Measurements from ENCODE around the gene CITED2. TPM values are rescaled to one million over a fixed set of nuclear protein-coding genes. Genes with fewer than 3 reads are reported as not detected.
A peak's percentile ranks its signal among the peaks of the same experiment; 100 is the strongest.
"Not testable (repeated sequence)": the region's sequence is repeated elsewhere in the genome, so short reads cannot be mapped to it uniquely, and the experiment has no call there.

The CITED2 gene
- total RNA-seq, 1 donor, result 223 TPM

DNA sequence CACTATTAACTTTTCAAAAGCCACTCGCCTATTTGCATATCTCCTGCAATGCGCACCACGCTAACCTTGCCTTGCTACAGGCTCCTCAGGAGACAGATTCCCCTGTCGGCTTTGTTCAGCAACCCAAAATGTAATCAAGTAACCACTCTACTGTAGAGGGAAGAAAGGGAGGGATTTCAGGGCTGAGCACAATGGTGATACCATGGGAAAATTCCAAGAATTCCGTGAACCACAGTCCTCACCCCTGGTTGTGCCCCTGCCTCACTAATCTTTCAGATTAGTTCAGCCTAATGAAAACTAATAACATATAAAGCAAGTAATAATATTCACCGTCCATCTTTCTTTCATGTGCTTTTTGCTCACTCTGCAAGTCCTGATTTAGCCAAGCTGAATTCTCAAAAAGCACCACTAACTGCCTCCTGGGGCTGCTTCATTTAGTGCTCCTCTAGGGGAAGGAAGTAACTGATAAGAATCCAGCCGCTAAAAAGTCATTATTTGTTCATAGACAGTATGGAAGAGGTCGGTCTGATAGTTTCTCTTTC is 6.6 kb downstream of the CITED2 start:
- H3K4me1 ChIP-seq (ENCODE audit: insufficient read depth, low read length), result peaks cover 20% of the 10 kb centered on the region
- peaks cover 12% of the 10 kb centered on the region for H4K20me1 ChIP-seq (ENCODE audit: insufficient read depth, low read length)
- no peak overlapping the region for H2AFZ ChIP-seq (ENCODE audit: low read length)
- no peak overlapping the region for H3K27ac ChIP-seq (ENCODE audit: low read depth, low read length)
- no peak overlapping the region for H3K4me3 ChIP-seq (ENCODE audit: insufficient read depth, low read length)
- H3K27me3 ChIP-seq (ENCODE audit: insufficient read depth, low read length), result no peaks in the 10 kb centered on the region
- peaks cover 15% of the 10 kb centered on the region for H3K36me3 ChIP-seq (ENCODE audit: insufficient read depth, low read length)
- no peaks in the 10 kb centered on the region for H3K9me3 ChIP-seq (ENCODE audit: low read depth, low read length)
- H3K79me2 ChIP-seq (ENCODE audit: insufficient read depth, low read length), result peaks cover 17% of the 10 kb centered on the region
- no peak overlapping the region for H3K4me2 ChIP-seq (ENCODE audit: insufficient read depth, low read length)
- TF ChIP-seq, protein P1, sequence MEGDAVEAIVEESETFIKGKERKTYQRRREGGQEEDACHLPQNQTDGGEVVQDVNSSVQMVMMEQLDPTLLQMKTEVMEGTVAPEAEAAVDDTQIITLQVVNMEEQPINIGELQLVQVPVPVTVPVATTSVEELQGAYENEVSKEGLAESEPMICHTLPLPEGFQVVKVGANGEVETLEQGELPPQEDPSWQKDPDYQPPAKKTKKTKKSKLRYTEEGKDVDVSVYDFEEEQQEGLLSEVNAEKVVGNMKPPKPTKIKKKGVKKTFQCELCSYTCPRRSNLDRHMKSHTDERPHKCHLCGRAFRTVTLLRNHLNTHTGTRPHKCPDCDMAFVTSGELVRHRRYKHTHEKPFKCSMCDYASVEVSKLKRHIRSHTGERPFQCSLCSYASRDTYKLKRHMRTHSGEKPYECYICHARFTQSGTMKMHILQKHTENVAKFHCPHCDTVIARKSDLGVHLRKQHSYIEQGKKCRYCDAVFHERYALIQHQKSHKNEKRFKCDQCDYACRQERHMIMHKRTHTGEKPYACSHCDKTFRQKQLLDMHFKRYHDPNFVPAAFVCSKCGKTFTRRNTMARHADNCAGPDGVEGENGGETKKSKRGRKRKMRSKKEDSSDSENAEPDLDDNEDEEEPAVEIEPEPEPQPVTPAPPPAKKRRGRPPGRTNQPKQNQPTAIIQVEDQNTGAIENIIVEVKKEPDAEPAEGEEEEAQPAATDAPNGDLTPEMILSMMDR (IDR thresholded peaks at IDR 0.05; ENCODE audit: extremely low read depth, low read depth, low read length), result no peak
- DNase-seq (ENCODE audit: insufficient read length, low spot score, missing footprints), result no peak

DNA sequence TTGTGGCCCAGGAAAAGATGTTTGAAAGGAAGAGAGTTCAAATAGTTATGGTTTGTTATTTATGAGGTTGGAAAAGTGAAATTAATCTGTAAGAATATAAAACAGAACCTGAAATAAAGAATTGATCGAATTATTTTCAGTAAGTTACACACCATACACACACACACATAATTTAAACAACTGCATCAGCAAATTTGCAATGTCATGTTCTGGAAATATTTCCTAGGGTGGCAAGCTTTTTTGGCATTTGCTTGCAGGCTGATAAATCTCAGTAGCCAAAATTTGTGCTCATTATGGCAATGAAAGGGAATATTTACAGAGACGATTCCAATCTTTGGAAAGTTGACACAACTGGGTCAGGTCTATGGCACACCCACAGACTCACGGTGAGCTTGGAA is 9.5 kb downstream of the CITED2 start:
- Histone ChIP-seq H2AFZ (ENCODE audit: low read length) (no peak overlapping the region), H3K4me2 (ENCODE audit: insufficient read depth, low read length) (no peak overlapping the region), H4K20me1 (ENCODE audit: insufficient read depth, low read length) (no peaks in the 10 kb centered on the region), H3K4me1 (ENCODE audit: insufficient read depth, low read length) (peaks cover 14% of the 10 kb centered on the region), H3K36me3 (ENCODE audit: insufficient read depth, low read length) (no peaks in the 10 kb centered on the region), H3K27ac (ENCODE audit: low read depth, low read length) (no peak overlapping the region), H3K9me3 (ENCODE audit: low read depth, low read length) (no peaks in the 10 kb centered on the region), H3K79me2 (ENCODE audit: insufficient read depth, low read length) (no peaks in the 10 kb centered on the region), H3K4me3 (ENCODE audit: insufficient read depth, low read length) (no peak overlapping the region), H3K27me3 (ENCODE audit: insufficient read depth, low read length) (no peaks in the 10 kb centered on the region)
- TF ChIP-seq, protein P1 (IDR thresholded peaks at IDR 0.05; ENCODE audit: extremely low read depth, low read depth, low read length), result no peak
- no peak for DNase-seq (ENCODE audit: insufficient read length, low spot score, missing footprints)

DNA sequence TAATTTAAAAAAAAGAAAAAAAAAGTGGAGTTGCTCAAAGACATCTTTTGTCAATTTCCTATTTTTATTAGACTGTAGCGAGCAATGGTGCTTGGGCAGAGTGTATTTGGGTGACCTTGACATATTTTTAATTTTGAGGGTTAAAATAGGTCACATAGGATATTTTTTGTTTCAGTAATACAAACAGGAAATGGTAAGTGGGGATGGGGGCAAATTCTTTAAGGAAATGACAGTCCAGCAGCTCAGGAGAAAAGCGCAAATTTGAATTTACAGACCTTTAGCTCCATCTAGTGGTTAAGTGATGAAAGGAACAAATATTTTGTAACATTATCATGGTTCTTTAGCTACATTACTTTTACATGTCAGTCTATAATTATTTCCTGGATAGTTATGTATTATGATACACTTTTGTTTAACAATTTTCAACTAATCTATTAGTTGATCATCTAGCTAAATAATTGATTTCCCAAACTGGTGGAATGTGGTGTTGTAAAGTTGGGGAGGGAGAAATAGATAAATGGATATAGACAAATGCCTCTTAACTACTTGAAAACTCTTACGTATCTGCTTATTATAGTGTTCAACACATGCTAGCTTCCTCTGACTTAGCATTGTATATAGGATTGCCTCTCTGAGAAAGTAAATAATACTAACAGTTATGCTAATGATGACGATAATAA is 10.0 kb downstream of the CITED2 start:
- peaks cover 9% of the 10 kb centered on the region for H3K4me1 ChIP-seq (ENCODE audit: insufficient read depth, low read length)
- H2AFZ ChIP-seq (ENCODE audit: low read length), result no peak overlapping the region
- H3K4me2 ChIP-seq (ENCODE audit: insufficient read depth, low read length), result no peak overlapping the region
- H3K79me2 ChIP-seq (ENCODE audit: insufficient read depth, low read length), result no peaks in the 10 kb centered on the region
- H3K9me3 ChIP-seq (ENCODE audit: low read depth, low read length), result no peaks in the 10 kb centered on the region
- peak; percentile 75 for DNase-seq (ENCODE audit: insufficient read length, low spot score, missing footprints)
- no peaks in the 10 kb centered on the region for H3K36me3 ChIP-seq (ENCODE audit: insufficient read depth, low read length)
- H3K27me3 ChIP-seq (ENCODE audit: insufficient read depth, low read length), result no peaks in the 10 kb centered on the region
- H3K4me3 ChIP-seq (ENCODE audit: insufficient read depth, low read length), result no peak overlapping the region
- H3K27ac ChIP-seq (ENCODE audit: low read depth, low read length), result no peak overlapping the region
- TF ChIP-seq, protein P1 (IDR thresholded peaks at IDR 0.05; ENCODE audit: extremely low read depth, low read depth, low read length), result peak; percentile 55
- H4K20me1 ChIP-seq (ENCODE audit: insufficient read depth, low read length), result no peaks in the 10 kb centered on the region

DNA sequence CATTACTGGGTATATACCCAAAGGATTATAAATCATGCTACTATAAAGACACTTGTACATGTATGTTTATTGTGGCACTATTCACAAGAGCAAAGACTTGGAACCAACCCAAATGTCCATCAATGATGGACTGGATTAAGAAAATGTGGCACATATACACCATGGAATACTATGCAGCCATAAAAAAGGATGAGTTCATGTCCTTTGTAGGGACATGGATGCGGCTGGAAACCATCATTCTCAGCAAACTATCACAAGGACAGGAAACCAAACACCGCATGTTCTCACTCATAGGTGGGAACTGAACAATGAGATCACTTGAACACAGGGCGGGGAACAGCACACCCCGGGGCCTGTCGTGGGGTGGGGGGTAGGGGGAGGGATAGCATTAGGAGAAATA is 10.7 kb downstream of the CITED2 start:
- not testable (repeated sequence) for H2AFZ ChIP-seq (ENCODE audit: low read length); H3K4me2 ChIP-seq (ENCODE audit: insufficient read depth, low read length); H3K79me2 ChIP-seq (ENCODE audit: insufficient read depth, low read length); H3K9me3 ChIP-seq (ENCODE audit: low read depth, low read length); H4K20me1 ChIP-seq (ENCODE audit: insufficient read depth, low read length); H3K27ac ChIP-seq (ENCODE audit: low read depth, low read length); H3K4me3 ChIP-seq (ENCODE audit: insufficient read depth, low read length); DNase-seq (ENCODE audit: insufficient read length, low spot score, missing footprints); H3K36me3 ChIP-seq (ENCODE audit: insufficient read depth, low read length); H3K27me3 ChIP-seq (ENCODE audit: insufficient read depth, low read length); H3K4me1 ChIP-seq (ENCODE audit: insufficient read depth, low read length)

DNA sequence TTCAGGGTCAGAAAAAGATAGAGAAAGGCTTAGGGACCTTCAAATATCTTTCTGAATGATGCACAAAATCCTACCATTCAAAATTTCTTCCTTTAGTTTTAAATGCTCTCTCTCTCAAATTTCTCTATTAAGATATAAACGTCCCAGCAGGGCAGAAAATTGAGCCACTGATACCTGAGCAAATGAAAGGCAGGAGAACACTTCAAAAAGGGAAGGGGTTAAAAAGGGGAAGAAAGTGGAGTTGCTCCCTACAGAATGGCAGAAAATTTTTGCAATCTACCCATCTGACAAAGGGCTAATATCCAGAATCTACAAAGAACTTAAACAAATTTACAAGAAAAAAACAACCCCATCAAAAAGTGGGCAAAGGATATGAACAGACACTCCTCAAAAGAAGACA is 11.3 kb downstream of the CITED2 start:
- H2AFZ ChIP-seq (ENCODE audit: low read length); H3K79me2 ChIP-seq (ENCODE audit: insufficient read depth, low read length); H3K9me3 ChIP-seq (ENCODE audit: low read depth, low read length); H3K4me1 ChIP-seq (ENCODE audit: insufficient read depth, low read length); H3K4me2 ChIP-seq (ENCODE audit: insufficient read depth, low read length); H4K20me1 ChIP-seq (ENCODE audit: insufficient read depth, low read length); H3K36me3 ChIP-seq (ENCODE audit: insufficient read depth, low read length); H3K27me3 ChIP-seq (ENCODE audit: insufficient read depth, low read length); H3K27ac ChIP-seq (ENCODE audit: low read depth, low read length); H3K4me3 ChIP-seq (ENCODE audit: insufficient read depth, low read length); DNase-seq (ENCODE audit: insufficient read length, low spot score, missing footprints): not testable (repeated sequence)

All from osteoblast (primary cell).